CMK (cell line): Measurements from ENCODE around the gene PLPPR1.
"Not testable (repeated sequence)": the region's sequence is repeated elsewhere in the genome, so short reads cannot be mapped to it uniquely, and the experiment has no call there.

ENCODE experiments used
- DNase-seq: peaks from one replicate; pipeline ENCODE4 v3.0.0-alpha.2; 2010; ENCODE audit warnings: low read depth

Gene PLPPR1

DNA sequence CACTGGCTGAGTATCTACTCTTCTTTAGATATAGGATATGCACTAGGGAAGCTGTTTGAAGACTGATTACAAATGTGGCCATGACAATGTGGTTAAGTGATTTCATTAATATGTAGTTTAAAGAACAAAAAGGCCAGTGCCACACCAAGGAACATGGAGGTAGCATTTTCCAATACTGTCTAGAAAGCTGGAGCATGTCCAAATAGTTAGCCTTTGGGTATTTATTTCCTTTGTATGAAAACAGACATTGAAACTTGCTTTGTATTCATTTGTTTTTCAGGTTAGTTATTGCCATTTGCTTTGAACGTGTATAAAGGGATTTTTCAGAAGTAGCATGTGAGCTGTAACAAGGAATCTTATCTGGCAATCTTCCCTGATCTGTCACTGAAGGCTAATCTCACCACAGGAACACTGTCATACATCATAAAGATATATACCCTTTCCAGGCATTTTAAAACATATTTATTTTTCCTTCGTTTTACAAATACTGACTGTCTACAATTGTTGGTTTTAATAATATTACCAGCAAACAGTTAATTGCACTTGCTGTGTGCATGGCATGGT is 93.4 kb downstream of the PLPPR1 start:
- DNase-seq: no peak

DNA sequence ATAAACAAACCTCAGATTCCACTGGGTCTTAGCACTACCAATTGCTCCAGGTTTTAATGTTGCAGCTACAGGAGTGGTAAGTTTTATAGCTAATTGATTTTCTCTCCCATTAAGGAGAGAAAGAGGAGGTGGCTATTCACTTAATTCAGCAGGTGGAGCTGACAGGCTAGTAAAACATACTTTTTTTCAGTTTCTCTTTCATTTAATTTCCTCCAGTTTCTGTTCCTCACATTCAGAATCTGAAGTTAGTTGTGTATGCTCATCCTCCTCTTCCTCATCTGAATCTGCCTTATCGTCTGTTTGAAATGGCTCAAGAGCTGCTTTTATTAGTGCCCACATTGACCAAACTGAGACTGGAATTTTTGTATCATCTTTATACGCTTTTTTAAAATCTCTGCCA is 98.0 kb downstream of the PLPPR1 start:
- DNase-seq: no peak

DNA sequence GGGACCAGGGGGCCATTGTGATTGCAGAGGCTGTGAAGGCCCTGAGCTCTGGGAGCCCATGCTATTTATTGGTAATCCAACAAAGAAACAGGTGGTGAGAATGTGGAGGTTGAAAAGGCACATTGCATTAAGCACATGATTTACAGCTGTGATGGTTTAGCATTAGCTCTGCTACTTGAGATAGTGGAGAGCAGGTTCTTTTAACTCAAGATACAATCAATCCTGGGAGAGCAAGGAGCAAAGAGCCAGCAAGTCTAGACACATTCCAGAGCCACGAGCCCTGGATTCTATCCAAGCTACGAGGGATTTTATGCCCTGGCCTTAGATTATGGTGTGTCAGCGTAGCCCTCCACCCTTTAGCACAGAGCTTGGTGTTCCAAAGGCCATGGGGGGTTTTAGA is 98.8 kb downstream of the PLPPR1 start:
- not testable (repeated sequence) for DNase-seq

DNA sequence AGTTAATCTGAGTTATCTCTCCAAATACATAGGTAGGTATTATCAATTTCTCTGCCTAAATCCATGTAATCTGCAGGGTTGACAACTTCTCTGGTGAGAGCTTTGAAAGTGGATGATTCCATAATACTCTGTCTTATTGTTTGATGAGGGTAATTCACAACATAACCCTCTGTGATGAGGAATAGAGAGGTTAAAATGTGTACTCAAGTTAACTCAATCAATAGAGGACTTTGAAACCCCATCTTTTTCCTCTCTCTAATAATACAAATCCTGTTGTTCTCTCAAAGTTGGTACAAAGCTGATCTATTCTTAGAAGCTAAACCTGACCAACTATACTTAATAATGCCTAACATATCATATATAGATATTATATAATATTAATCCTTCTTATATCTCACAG is 100.1 kb downstream of the PLPPR1 start:
- no peak for DNase-seq

DNA sequence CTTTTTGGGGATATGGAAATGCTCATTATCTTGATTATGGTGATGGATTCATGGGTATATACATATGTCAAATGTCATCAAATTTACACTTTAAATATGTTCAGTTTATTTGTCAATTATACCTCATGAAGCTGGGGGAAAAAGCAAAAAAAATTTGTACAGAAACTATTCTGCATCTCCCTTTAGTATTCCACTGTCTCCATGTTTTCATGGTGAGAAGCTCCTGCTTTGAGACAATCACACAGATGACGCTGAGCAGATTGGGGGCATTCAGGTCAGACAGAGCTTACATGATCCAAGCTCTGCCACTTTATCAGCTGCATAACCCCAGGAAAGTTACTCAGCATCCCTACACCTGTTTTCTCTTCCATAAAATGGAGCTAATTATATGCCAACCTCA is 101.5 kb downstream of the PLPPR1 start:
- no peak for DNase-seq

DNA sequence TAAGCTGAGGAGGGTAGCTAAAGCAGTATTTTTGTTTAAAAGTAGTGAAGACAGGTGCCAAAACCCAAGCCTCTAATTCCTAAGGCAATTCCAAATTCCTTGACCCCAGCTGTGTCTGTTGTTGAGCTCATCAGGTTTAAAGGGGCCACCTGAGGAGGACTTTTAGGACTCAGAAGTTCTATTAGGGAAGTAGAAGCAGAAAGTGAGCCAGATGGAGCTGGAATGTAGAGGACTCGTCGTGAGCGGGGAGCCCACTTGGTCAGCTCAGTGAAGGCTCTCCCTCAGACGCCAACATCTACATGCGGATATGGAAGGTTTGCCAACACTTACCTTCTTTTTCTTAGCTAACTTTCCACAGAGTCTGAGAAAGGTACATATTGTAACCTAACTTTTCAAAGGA is 102.8 kb downstream of the PLPPR1 start:
- no peak for DNase-seq

DNA sequence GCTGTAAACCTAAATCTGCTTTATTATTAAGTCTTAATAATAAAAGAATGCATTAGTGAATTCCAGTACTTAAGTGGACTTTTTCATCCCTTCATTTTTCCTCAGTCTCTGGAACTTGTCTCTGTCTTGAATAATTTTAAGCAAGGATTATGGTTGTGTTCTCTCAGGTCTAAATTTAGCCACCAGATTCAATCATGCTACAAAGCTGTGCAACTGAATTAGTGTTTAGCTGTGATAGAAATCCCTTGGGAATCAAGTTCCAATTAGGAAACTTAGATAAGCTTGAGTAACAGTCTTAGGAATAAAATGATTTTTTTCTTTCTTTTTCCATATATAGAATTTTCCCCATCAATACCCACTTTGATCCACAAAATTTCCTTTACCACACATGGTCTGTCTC is 104.3 kb downstream of the PLPPR1 start:
- no peak for DNase-seq

DNA sequence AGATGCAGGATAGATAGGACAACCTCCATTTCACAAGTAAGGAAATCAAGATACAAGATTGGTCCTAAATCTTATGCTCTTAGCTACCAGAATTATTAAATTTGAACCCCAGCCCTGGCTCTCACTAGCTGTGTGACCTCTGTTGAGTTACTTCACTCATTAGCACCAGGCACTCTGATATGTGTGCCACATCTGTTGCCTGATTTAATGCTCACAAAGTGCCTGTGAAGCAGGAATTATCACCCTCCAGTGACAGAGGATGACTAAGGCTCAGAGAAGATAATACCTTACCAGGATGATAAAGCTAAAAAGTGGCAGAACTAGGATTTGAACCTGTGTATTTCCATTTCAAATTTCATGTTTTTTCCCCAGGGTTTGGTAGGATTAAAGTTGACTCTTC is 110.0 kb downstream of the PLPPR1 start:
- no peak for DNase-seq

DNA sequence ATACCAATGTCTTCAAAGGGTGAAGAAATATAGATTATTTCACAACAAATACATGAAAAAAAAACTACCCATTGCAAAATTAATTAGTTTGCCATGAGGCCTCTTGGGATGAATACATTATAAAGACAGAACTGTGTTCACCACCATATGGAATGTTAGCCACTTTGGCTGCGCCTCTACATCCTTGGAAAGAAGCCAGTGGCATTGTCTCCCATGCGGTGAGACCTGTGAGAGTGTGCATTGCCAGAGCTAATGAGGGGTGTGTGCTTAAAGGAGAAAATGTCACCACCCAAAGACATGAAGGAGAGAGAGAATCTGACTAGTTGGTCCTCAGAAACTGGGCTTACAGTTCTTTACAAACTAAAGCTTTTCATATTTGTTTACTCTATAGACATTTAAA is 110.6 kb downstream of the PLPPR1 start:
- no peak for DNase-seq

DNA sequence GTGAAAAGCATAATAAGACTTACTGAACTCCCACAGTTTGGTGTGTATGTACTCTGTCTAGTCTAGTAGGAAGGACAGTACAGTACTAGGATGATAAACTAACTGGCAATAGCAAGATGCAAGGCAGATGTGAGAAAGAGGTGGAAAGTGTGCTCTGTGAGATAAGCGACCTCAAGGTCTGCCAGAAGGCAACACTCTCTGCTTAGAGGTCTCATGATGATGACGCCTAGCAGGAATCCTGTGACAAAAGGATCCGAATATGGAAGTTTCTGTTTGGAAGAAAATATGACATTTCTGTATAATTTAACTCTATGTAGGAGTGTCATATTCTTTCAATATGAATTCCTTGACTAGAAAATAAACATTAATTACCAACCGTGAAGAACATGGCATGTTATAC is 112.2 kb downstream of the PLPPR1 start:
- no peak for DNase-seq

DNA sequence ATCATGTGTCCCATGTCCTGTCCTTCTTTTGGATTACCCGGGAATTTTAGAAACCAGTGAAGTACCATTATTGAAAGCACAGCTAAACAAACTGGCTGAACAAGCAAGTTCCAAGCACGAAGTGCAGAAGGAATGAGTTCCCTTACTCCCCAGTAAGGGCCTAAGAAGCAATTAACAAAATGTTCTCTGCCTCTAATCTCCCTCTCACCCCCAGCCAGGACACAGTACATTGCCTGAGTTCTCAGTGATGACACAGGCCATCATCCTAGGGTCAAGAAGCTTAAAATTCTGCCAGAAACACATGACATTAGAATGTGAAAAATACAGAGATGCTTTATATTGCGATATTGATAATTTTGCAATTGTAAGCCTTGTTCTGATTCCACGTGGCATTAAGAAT is 118.0 kb downstream of the PLPPR1 start:
- no peak for DNase-seq

DNA sequence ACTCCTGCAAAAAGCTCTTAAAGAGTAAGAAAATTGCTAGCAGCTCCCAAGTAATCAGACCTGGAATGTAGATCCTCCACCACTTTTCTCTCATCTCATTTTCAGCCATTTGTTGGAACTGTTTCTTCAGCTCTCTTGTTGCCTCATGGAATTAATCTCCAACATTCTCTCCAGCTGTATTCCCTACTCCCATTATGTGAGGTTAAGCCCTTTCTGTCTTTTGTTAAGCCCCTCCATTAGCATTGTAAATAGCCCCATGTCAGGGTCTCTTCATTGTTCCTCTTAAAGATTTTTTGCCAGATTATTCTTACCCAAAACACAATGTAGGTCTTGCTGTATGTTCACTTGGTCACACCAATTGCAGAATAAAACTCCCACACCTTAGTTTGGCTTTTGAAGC is 119.8 kb downstream of the PLPPR1 start:
- no peak for DNase-seq

DNA sequence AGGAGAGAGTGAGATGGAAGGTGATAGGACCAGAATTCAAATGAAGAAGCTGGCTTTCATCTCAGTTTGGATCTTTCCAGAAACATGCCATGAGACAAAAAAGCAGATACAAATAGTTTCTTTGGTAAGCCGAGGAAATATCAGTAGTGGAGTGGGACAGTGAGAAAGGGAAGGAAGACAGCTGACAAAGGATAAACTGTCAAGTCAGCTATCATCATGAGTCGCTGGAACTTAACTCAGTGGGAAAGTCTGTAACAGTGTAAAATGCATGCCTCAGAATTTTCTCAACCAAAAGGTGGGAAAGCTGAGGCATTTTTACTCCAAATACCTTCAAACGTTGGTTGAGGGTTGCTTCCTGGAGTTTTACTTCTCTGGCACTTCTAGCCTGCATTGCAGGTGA is 129.8 kb downstream of the PLPPR1 start:
- no peak for DNase-seq

DNA sequence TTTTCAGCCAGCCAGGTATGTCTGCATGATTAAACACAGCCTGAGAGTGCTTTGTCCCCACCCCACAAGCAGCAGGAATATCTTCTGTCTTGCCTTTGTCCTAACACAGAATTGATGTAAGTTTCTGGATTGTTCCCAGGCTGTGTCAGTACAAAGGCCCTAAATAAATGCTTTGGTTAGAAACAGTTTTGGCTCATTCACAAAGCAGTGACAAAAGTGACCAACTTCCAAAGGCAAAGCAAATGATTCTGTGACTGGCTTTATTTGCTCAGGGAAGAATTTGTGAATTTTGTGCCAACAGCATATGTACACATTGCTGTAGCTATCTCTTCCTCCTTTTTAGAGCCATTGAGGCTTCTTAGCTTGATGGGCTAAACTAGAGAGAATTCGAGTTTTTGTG is 133.7 kb downstream of the PLPPR1 start:
- DNase-seq: no peak

DNA sequence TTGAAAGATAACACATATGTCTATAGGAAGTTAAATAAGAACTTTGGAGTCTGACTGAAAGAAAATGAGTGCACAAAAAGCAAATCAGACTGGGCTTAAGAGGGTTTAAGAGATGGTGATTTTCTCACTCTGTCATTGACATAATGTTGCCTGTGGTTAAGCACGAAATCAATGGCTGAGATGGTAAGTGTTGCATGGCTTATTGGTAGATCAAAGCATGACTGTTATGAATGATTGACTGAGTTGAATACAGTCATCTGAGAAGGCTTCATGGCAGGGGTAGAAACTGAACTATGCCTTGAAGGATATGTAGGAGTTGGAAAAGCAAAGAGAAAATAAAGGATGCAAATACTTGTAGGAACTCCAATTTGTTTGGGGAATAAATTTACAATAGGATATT is 136.6 kb downstream of the PLPPR1 start:
- no peak for DNase-seq

DNA sequence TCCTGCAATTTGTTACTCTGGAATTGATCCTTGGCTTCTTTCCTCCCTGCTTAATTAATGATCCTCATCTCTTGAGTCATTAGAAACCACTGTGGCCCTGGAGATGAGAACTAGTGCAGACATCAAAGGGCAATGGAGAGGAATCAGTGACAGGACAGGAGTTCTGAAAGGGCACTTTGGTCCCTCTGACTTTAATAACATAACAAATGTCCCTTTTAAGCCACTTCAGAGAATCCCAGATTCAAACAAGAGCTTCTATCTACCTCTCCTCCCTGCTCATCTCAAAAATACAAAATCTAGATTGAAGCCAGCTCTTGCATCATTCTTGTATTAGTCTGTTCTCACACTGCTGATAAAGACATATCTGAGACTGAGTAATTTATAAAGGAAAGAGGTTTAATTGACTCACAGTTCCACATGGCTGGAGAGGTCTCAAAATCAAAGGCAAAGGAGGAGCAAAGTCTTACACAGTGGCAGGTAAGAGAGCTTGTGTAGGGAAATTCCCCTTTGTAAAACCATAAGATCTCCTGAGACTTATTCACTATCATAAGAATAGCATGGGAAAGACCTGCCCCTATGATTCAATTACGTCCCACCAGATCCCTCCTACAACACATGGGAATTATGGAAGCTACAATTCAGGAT is 139.1 kb downstream of the PLPPR1 start:
- no peak for DNase-seq

DNA sequence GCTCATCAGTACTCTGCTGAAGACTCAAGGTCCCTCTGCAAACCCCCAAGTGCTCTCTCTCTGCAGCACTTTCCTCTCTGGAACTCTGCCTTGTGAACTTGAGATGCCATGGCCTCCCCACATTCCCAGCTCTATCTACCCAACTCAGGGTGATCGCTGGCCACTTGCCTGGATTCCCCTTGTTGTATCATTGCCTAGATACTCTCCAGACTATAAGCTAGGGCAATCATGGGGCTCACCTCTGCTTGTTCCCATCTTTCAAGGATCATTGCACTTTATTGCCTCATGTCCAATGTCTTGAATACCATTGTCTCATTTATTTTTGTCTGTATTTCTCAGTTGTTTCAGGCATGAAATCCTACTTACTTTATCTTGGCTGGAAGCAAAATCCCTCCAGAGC is 144.1 kb downstream of the PLPPR1 start:
- no peak for DNase-seq

DNA sequence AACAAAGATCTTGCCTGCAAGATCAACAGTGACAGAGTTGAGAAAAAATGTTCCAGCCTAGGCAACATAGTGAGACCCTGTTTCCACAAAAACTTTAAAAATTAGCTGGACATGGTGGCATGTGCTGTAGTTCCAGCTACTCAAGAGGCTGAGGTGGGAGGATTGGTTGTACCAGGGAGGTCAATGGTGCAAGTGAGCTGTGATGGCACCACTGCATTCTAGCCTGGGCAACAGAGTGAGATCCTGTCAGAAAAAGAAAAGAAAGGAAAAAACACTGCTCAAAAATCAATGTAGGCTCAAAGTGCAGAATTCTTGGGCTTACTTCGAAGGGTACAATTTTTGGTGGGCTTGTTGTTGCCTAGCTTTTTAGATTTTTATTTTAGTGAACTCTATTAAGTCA is 145.4 kb downstream of the PLPPR1 start:
- DNase-seq: no peak

DNA sequence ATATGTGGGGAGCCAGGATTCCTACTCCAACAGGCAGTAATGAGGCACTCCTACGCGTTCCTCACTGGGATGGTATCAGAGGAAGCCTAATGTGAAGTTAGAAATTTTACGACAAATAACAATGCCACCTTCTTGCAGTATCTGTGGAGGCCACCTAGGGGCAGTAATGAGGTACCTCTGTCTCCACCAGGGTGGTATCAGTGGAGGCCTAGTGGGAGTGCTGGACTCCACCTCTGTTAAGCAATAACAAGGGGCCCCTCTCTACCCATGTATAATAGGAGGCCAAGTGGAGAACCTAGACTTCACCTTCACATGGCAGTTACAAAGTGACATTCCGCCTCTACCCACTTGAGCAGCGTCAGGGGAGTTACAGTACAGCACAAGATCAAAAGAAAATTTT is 147.9 kb downstream of the PLPPR1 start:
- DNase-seq: no peak

DNA sequence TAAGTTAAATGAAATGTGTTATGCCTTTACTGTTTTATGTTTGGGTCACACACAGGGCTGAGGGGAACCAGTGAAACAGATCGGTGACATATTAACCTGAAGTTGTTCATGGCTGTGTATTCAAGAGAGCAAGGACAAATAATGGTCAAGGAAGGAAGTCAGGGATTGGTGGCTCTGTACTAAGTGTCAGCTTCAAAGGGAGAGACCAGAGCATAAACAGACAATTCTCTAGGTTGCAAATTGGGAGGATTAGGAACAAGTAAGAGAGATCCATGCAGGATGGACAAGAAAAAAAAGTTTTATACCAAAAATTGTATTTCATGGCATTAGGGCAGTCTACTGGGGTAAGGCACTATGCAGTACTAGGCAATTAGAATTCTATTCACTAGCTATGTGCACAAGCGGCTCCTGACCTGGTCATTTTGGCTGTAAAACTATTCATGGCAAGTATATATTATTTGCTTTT is 156.3 kb downstream of the PLPPR1 start:
- no peak for DNase-seq

DNA sequence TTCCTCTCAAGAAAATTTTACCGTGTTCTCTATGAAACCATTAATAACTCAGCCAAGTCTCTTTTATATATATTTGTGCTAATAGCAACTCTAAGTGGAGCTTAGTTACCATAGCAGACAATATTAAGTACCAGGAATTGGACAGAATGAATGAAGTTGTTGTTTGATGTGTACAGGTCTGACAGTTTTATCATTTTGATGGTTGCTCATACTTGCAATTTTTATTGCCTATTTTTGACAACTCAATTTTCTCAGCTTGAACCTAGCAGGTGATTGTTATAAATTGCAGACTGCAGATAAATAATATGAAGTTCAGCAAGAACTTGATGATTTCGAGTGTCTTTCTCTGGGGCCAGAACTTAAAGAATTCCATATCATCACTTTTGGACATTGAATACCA is 163.2 kb downstream of the PLPPR1 start:
- DNase-seq: no peak

DNA sequence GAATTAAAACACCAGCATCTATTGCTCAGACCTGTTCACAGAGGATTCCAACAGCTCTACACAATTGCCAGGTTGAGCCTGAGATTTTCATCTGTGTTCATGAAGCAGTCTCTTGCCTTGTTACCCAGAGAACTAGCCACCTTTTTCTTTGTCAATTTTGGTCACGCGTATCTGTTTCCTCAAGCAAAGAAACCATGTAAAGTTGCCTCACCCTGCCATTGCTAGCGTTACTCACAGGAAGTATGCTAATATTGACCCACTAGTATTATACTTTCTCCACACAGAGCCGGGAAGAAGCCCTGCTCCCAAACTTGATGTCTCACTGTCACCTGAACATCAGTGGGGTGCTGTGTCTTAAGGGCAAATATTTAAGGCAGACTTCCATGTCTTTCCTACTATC is 168.5 kb downstream of the PLPPR1 start:
- no peak for DNase-seq

DNA sequence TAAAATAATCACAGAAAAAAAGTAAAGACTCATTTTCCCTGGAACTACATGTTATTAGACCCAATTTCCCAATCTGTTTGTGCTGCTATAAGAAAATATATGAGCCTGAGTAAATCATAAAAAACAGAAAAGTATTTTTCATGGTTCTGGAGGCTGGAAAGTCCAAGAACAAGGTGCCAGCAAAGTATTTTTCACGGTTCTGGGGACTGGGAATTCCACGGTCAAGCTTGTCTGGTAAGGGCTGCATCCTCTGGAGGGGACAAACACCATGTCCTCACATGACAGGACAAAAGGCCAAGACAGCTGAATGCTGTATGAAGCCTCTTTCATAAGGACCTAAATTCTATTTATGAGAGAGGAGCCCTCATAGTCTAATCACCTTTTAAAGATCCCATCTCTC is 172.3 kb downstream of the PLPPR1 start:
- no peak for DNase-seq

DNA sequence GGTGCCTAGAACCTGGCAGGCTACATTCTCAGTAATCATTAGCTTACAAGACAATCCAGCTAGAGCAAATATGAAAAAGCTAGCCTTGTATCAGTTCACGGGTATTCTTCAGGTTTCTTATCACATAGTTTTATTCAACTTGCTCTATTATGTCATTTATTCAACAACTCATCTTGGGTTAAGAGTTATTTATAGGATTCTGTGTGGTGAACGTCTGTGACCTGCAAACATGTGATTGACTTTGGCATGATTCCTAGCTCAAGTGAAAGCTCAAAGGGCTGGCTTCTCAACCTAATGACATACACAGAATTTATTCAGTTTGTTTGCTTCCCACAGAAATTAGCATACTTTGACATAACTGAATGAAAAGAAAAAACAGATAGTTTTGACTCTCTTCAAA is 173.1 kb downstream of the PLPPR1 start:
- no peak for DNase-seq
